GM23338 (cell line): ENCODE data around the gene ROPN1L. TPM values are rescaled to one million over a fixed set of nuclear protein-coding genes. Genes with fewer than 3 reads are reported as not detected.

Experiments used
- ATAC-seq: fragments of 200-7000 bp; cut with Tn5 transposase; 3 replicates; pipeline ENCODE4 v1.9.1; 2020
- DNase-seq: peaks from one replicate; pipeline ENCODE4 v3.0.0-alpha.2; 2015; ENCODE audit warnings: low spot score
- H2AFZ ChIP-seq: fragments of 200-600 bp; sonication (generic); 2 replicates; pipeline ENCODE4 v1.8.0; 2016; ENCODE audit warnings: antibody characterized with exemption, mild to moderate bottlenecking, moderate library complexity
- H3F3A ChIP-seq: fragments of 200-600 bp; sonication (generic); replicated peaks from 2 replicates; pipeline ENCODE4 v1.8.0; 2017; ENCODE audit warnings: antibody characterized with exemption, mixed run types, low read depth
- H3K27ac ChIP-seq: fragments of 200-600 bp; sonication (generic); 2 replicates; pipeline ENCODE4 v1.6.1; 2016; ENCODE audit warnings: low read depth
- H3K27me3 ChIP-seq: fragments of 200-600 bp; sonication (generic); 2 replicates; pipeline ENCODE4 v1.8.0; 2016; ENCODE audit warnings: mild to moderate bottlenecking, mixed run types, moderate library complexity; ENCODE audit not compliant: insufficient read depth
- H3K36me3 ChIP-seq: fragments of 200-600 bp; sonication (generic); 2 replicates; pipeline ENCODE4 v1.8.0; 2016; ENCODE audit warnings: mild to moderate bottlenecking; ENCODE audit not compliant: insufficient read depth
- H3K4me1 ChIP-seq: fragments of 200-600 bp; sonication (generic); 2 replicates; pipeline ENCODE4 v1.8.0; 2016; ENCODE audit warnings: mild to moderate bottlenecking, moderate library complexity; ENCODE audit not compliant: insufficient read depth
- H3K4me2 ChIP-seq: fragments of 200-600 bp; sonication (generic); 2 replicates; pipeline ENCODE4 v1.7.1; 2017; ENCODE audit warnings: mixed run types
- H3K4me3 ChIP-seq: fragments of 200-600 bp; sonication (generic); 2 replicates; pipeline ENCODE4 v1.6.1; 2016; ENCODE audit warnings: mixed run types
- H3K79me2 ChIP-seq: fragments of 200-600 bp; sonication (generic); replicated peaks from 2 replicates; pipeline ENCODE4 v1.8.0; 2017; ENCODE audit warnings: mild to moderate bottlenecking; ENCODE audit not compliant: insufficient read depth
- H3K9me2 ChIP-seq: fragments of 200-600 bp; sonication (generic); 2 replicates; pipeline ENCODE4 v1.8.0; 2017; ENCODE audit not compliant: insufficient read depth
- H4K20me1 ChIP-seq: fragments of 200-600 bp; sonication (generic); replicated peaks from 2 replicates; pipeline ENCODE4 v1.8.0; 2017; ENCODE audit warnings: mild to moderate bottlenecking; ENCODE audit not compliant: insufficient read depth
- H3K27ac Mint-ChIP-seq: 2 replicates; pipeline ENCODE4 v1.8.0; 2020; ENCODE audit warnings: inconsistent platforms, mild to moderate bottlenecking, moderate library complexity, mixed read lengths
- H3K27me3 Mint-ChIP-seq: 3 replicates; pipeline ENCODE4 v1.8.0; 2022; ENCODE audit warnings: low read depth, mild to moderate bottlenecking, moderate library complexity, mixed read lengths, inconsistent platforms; ENCODE audit not compliant: insufficient read depth, poor library complexity
- H3K36me3 Mint-ChIP-seq: 3 replicates; pipeline ENCODE4 v1.8.0; 2021; ENCODE audit warnings: low read depth, mild to moderate bottlenecking, inconsistent platforms, moderate library complexity, mixed read lengths
- H3K4me1 Mint-ChIP-seq: 3 replicates; pipeline ENCODE4 v1.8.0; 2020; ENCODE audit warnings: mild to moderate bottlenecking, inconsistent platforms, mixed read lengths
- H3K4me3 Mint-ChIP-seq: 3 replicates; pipeline ENCODE4 v1.8.0; 2021; ENCODE audit warnings: moderate library complexity, mild to moderate bottlenecking, inconsistent platforms, mixed read lengths
- H3K9me3 Mint-ChIP-seq: 3 replicates; pipeline ENCODE4 v1.8.0; 2020; ENCODE audit warnings: moderate library complexity, mild to moderate bottlenecking, inconsistent platforms, mixed read lengths
- CREB1 ChIP-seq: fragments of 250-450 bp; sonication (Bioruptor Pico); IDR thresholded peaks from 2 replicates; pipeline ENCODE4 v1.5.0; 2020; ENCODE audit warnings: low read depth, mild to moderate bottlenecking, moderate library complexity
- EZH2 ChIP-seq: fragments of 200-600 bp; sonication (generic); IDR thresholded peaks from one replicate; pipeline ENCODE4 v1.8.0; 2017; ENCODE audit warnings: antibody characterized with exemption, mild to moderate bottlenecking, low read depth; ENCODE audit not compliant: unreplicated experiment
- EZH2phosphoT487 ChIP-seq: fragments of 200-600 bp; sonication (generic); IDR thresholded peaks from one replicate; pipeline ENCODE4 v1.8.1; 2018; ENCODE audit warnings: antibody characterized with exemption; ENCODE audit not compliant: unreplicated experiment
- JUNB ChIP-seq: IDR thresholded peaks from one replicate; pipeline ENCODE4 v1.6.1; 2016; ENCODE audit warnings: antibody characterized with exemption; ENCODE audit not compliant: unreplicated experiment
- NANOG ChIP-seq: IDR thresholded peaks from 2 replicates; pipeline ENCODE4 v1.6.1; 2016; ENCODE audit warnings: antibody characterized with exemption, borderline replicate concordance
- POLR2AphosphoS5 ChIP-seq: IDR thresholded peaks from 2 replicates; pipeline ENCODE4 v1.6.1; 2016; ENCODE audit warnings: antibody characterized with exemption, low read depth
- STAT1 ChIP-seq: IDR thresholded peaks from one replicate; pipeline ENCODE4 v1.6.1; 2016; ENCODE audit warnings: antibody characterized with exemption; ENCODE audit not compliant: unreplicated experiment
- ZNF114 ChIP-seq: fragments of 250-450 bp; sonication (Bioruptor Pico); IDR thresholded peaks from 2 replicates; pipeline ENCODE4 v1.5.0; 2020; ENCODE audit warnings: mild to moderate bottlenecking, moderate library complexity
- ZNF331 ChIP-seq: fragments of 250-450 bp; sonication (Bioruptor Pico); IDR thresholded peaks from 2 replicates; pipeline ENCODE4 v1.5.0; 2020; ENCODE audit warnings: low read depth, mild to moderate bottlenecking, moderate library complexity
- polyA plus RNA-seq: library from polyadenylated mRNA; unstranded; fragments of >200 nt; fragmentation: Nextera tagmentation; extraction: Ambion mirVana; gene quantifications from 2 replicates; pipeline ENCODE4 v1.2.1, GENCODE V29; 2016
- total RNA-seq: library from RNA; depleted of rRNA; stranded (reverse); fragments of >200 nt; shearing (Covaris generic); gene quantifications from 2 replicates; pipeline ENCODE4 v1.2.3, GENCODE V29; 2014
- TF ChIP-seq, protein P1 (sequence below): fragments of 250-450 bp; sonication (Bioruptor Pico); IDR thresholded peaks from 2 replicates; pipeline ENCODE4 v1.5.0; 2020; ENCODE audit warnings: mild to moderate bottlenecking, moderate library complexity
- TF ChIP-seq, protein P2 (sequence below), 2 experiments: fragments of 200-600 bp in 1 of 2; sonication (generic) in 1 of 2; conservative IDR thresholded peaks; 2 replicates each; pipeline versions ENCODE4 v1.5.1 to v1.6.1; 2016 to 2017; ENCODE audit warnings: antibody characterized with exemption in 2 of 2, low read depth in 2 of 2, mild to moderate bottlenecking in 2 of 2, moderate library complexity in 1 of 2
- TF ChIP-seq, protein P3 (sequence below): IDR thresholded peaks from 2 replicates; pipeline ENCODE4 v1.6.1; 2016; ENCODE audit warnings: antibody characterized with exemption
- TF ChIP-seq, protein P4 (sequence below): IDR thresholded peaks from one replicate; pipeline ENCODE4 v1.6.1; 2018; ENCODE audit warnings: antibody characterized with exemption; ENCODE audit not compliant: unreplicated experiment

ROPN1L gene
- total and polyA plus RNA-seq, 2 experiments from 2014 or later: 0.57 TPM; not detected in 1

DNA sequence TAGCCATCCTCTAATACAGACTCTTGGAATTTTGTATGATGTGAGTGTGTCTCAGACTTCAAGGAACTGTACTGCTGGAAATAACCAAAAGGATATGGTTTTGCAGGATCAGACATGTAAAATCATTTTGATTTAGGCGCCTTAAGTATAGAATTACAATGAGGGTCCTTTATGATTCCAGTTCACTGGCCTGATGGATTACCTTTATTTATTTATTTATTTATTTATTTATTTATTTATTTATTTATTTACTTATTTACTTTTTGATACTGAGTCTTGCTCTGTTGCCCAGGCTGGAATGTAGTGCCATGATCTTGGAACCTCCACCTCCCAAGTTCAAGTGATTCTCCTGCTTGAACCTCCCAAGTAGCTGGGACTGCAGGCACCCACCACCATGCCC lies 37.9 kb upstream of the ROPN1L start:
- H3K4me3 ChIP-seq: no peak overlapping the region
- no peak overlapping the region for H3K4me3 Mint-ChIP-seq
- H3K4me1 ChIP-seq: no peaks in the 10 kb centered on the region
- H3K79me2 ChIP-seq: no peaks in the 10 kb centered on the region
- no peak overlapping the region for H3K27ac ChIP-seq
- H3K27me3 Mint-ChIP-seq: no peaks in the 10 kb centered on the region
- no peaks in the 10 kb centered on the region for H3F3A ChIP-seq
- peaks cover 4% of the 10 kb centered on the region; the same call in 1 of the 3 replicates for H3K9me3 Mint-ChIP-seq
- H3K36me3 Mint-ChIP-seq: peaks cover 65% of the 10 kb centered on the region
- H3K9me2 ChIP-seq: no peaks in the 10 kb centered on the region
- no peak overlapping the region for H3K4me2 ChIP-seq
- no peak for ATAC-seq
- no peak overlapping the region for H3K27ac Mint-ChIP-seq
- no peak for DNase-seq
- H3K4me1 Mint-ChIP-seq: no peaks in the 10 kb centered on the region
- no peak overlapping the region for H2AFZ ChIP-seq
- H3K36me3 ChIP-seq: peaks cover 29% of the 10 kb centered on the region
- TF ChIP-seq POLR2AphosphoS5 (no peak), CREB1 (CRISPR knock-in tag) (no peak), JUNB (no peak), EZH2 (no peak), NANOG (no peak), STAT1 (no peak), ZNF114 (no peak), ZNF331 (CRISPR knock-in tag) (no peak), EZH2phosphoT487 (no peak)
- TF ChIP-seq, protein P1, sequence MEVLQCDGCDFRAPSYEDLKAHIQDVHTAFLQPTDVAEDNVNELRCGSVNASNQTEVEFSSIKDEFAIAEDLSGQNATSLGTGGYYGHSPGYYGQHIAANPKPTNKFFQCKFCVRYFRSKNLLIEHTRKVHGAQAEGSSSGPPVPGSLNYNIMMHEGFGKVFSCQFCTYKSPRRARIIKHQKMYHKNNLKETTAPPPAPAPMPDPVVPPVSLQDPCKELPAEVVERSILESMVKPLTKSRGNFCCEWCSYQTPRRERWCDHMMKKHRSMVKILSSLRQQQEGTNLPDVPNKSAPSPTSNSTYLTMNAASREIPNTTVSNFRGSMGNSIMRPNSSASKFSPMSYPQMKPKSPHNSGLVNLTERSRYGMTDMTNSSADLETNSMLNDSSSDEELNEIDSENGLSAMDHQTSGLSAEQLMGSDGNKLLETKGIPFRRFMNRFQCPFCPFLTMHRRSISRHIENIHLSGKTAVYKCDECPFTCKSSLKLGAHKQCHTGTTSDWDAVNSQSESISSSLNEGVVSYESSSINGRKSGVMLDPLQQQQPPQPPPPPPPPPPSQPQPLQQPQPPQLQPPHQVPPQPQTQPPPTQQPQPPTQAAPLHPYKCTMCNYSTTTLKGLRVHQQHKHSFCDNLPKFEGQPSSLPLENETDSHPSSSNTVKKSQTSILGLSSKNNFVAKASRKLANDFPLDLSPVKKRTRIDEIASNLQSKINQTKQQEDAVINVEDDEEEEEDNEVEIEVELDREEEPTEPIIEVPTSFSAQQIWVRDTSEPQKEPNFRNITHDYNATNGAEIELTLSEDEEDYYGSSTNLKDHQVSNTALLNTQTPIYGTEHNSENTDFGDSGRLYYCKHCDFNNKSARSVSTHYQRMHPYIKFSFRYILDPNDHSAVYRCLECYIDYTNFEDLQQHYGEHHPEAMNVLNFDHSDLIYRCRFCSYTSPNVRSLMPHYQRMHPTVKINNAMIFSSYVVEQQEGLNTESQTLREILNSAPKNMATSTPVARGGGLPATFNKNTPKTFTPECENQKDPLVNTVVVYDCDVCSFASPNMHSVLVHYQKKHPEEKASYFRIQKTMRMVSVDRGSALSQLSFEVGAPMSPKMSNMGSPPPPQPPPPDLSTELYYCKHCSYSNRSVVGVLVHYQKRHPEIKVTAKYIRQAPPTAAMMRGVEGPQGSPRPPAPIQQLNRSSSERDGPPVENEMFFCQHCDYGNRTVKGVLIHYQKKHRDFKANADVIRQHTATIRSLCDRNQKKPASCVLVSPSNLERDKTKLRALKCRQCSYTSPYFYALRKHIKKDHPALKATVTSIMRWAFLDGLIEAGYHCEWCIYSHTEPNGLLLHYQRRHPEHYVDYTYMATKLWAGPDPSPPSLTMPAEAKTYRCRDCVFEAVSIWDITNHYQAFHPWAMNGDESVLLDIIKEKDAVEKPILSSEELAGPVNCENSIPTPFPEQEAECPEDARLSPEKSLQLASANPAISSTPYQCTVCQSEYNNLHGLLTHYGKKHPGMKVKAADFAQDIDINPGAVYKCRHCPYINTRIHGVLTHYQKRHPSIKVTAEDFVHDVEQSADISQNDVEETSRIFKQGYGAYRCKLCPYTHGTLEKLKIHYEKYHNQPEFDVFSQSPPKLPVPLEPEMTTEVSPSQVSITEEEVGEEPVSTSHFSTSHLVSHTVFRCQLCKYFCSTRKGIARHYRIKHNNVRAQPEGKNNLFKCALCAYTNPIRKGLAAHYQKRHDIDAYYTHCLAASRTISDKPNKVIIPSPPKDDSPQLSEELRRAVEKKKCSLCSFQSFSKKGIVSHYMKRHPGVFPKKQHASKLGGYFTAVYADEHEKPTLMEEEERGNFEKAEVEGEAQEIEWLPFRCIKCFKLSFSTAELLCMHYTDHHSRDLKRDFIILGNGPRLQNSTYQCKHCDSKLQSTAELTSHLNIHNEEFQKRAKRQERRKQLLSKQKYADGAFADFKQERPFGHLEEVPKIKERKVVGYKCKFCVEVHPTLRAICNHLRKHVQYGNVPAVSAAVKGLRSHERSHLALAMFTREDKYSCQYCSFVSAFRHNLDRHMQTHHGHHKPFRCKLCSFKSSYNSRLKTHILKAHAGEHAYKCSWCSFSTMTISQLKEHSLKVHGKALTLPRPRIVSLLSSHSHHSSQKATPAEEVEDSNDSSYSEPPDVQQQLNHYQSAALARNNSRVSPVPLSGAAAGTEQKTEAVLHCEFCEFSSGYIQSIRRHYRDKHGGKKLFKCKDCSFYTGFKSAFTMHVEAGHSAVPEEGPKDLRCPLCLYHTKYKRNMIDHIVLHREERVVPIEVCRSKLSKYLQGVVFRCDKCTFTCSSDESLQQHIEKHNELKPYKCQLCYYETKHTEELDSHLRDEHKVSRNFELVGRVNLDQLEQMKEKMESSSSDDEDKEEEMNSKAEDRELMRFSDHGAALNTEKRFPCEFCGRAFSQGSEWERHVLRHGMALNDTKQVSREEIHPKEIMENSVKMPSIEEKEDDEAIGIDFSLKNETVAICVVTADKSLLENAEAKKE (CRISPR knock-in tag): no peak
- TF ChIP-seq, protein P2, sequence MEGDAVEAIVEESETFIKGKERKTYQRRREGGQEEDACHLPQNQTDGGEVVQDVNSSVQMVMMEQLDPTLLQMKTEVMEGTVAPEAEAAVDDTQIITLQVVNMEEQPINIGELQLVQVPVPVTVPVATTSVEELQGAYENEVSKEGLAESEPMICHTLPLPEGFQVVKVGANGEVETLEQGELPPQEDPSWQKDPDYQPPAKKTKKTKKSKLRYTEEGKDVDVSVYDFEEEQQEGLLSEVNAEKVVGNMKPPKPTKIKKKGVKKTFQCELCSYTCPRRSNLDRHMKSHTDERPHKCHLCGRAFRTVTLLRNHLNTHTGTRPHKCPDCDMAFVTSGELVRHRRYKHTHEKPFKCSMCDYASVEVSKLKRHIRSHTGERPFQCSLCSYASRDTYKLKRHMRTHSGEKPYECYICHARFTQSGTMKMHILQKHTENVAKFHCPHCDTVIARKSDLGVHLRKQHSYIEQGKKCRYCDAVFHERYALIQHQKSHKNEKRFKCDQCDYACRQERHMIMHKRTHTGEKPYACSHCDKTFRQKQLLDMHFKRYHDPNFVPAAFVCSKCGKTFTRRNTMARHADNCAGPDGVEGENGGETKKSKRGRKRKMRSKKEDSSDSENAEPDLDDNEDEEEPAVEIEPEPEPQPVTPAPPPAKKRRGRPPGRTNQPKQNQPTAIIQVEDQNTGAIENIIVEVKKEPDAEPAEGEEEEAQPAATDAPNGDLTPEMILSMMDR (conservative IDR thresholded peaks at IDR 0.05; ENCODE audit: low read depth in 2 of 2): no peak
- TF ChIP-seq, protein P3, sequence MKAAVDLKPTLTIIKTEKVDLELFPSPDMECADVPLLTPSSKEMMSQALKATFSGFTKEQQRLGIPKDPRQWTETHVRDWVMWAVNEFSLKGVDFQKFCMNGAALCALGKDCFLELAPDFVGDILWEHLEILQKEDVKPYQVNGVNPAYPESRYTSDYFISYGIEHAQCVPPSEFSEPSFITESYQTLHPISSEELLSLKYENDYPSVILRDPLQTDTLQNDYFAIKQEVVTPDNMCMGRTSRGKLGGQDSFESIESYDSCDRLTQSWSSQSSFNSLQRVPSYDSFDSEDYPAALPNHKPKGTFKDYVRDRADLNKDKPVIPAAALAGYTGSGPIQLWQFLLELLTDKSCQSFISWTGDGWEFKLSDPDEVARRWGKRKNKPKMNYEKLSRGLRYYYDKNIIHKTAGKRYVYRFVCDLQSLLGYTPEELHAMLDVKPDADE: no peak
- TF ChIP-seq, protein P4, sequence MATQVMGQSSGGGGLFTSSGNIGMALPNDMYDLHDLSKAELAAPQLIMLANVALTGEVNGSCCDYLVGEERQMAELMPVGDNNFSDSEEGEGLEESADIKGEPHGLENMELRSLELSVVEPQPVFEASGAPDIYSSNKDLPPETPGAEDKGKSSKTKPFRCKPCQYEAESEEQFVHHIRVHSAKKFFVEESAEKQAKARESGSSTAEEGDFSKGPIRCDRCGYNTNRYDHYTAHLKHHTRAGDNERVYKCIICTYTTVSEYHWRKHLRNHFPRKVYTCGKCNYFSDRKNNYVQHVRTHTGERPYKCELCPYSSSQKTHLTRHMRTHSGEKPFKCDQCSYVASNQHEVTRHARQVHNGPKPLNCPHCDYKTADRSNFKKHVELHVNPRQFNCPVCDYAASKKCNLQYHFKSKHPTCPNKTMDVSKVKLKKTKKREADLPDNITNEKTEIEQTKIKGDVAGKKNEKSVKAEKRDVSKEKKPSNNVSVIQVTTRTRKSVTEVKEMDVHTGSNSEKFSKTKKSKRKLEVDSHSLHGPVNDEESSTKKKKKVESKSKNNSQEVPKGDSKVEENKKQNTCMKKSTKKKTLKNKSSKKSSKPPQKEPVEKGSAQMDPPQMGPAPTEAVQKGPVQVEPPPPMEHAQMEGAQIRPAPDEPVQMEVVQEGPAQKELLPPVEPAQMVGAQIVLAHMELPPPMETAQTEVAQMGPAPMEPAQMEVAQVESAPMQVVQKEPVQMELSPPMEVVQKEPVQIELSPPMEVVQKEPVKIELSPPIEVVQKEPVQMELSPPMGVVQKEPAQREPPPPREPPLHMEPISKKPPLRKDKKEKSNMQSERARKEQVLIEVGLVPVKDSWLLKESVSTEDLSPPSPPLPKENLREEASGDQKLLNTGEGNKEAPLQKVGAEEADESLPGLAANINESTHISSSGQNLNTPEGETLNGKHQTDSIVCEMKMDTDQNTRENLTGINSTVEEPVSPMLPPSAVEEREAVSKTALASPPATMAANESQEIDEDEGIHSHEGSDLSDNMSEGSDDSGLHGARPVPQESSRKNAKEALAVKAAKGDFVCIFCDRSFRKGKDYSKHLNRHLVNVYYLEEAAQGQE: no peak
- H3K27me3 ChIP-seq: no peaks in the 10 kb centered on the region
- H4K20me1 ChIP-seq: no peaks in the 10 kb centered on the region
